D721Med (cell line): ENCODE results near the gene CHD2.

Source experiments
- DNase-seq: peaks from one replicate; pipeline ENCODE4 v3.0.0; 2011; ENCODE audit warnings: low spot score; ENCODE audit not compliant: insufficient read length
- FAIRE-seq: peaks from 2 replicates; lab custom pipeline; 2011; peaks lifted over from hg19 to GRCh38; lab: Jason Lieb, UNC
- TF ChIP-seq, protein P1 (sequence below): IDR thresholded peaks from 2 replicates; pipeline ENCODE4 v1.5.1; 2012; ENCODE audit warnings: mild to moderate bottlenecking, control low read depth; ENCODE audit not compliant: insufficient read depth; ENCODE audit errors: missing control alignments

The CHD2 gene

DNA sequence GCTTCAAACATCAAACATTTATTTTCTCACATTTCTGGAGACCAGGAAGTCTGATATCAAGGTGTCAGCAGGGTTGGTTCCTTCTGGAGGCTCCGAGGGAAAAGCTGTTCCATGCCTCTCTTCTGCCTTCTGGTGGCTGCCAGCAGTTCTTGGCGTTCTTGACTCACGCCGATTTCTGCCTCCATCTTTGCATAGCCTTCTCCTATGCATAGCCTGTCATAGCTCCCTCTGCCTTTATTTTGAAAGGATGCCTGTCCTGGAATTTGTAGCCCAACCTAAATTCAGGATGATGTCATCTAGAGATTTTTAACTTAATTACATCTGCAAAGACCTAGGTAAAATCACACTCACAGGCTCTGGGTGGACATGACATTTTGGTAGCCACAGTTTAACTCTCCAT lies 118.5 kb downstream of the CHD2 start:
- TF ChIP-seq, protein P1, sequence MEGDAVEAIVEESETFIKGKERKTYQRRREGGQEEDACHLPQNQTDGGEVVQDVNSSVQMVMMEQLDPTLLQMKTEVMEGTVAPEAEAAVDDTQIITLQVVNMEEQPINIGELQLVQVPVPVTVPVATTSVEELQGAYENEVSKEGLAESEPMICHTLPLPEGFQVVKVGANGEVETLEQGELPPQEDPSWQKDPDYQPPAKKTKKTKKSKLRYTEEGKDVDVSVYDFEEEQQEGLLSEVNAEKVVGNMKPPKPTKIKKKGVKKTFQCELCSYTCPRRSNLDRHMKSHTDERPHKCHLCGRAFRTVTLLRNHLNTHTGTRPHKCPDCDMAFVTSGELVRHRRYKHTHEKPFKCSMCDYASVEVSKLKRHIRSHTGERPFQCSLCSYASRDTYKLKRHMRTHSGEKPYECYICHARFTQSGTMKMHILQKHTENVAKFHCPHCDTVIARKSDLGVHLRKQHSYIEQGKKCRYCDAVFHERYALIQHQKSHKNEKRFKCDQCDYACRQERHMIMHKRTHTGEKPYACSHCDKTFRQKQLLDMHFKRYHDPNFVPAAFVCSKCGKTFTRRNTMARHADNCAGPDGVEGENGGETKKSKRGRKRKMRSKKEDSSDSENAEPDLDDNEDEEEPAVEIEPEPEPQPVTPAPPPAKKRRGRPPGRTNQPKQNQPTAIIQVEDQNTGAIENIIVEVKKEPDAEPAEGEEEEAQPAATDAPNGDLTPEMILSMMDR: no peak
- DNase-seq (no peak), FAIRE-seq (no peak)

DNA sequence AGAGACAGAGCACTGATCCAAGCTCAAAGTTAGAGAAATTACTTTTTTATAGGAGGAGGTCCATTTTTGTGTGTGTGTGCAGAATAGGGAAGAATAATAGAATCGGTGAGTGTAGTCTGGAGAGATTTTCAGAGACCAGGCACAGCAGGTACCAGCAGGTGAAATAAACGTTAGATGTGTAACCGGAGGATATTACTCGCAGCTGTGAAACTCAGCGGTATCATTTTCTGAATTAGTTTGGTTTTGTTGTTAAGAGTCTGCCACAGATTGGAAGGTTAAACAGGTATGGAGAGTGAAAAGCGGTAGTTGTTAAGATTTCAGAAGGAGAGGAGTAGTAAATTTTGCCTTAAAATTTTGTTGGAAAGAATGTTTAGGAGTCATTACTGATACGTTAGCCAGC lies 119.0 kb downstream of the CHD2 start:
- DNase-seq: no peak
- FAIRE-seq: no peak
- TF ChIP-seq, protein P1: no peak

DNA sequence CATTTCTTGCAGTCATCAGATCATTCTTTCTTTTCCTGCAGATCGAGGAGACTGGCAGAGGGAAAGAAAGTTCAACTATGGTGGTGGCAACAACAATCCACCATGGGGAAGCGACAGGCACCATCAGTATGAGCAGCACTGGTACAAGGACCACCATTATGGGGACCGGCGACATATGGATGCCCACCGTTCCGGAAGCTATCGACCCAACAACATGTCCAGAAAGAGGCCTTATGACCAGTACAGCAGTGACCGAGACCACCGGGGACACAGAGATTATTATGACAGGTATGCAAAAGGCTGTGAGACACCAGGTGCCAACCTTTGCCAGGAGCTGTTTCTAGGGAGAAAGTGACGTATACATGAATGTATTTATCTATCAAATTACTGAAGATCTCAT lies 119.8 kb downstream of the CHD2 start:
- TF ChIP-seq, protein P1: no peak
- DNase-seq: no peak
- no peak for FAIRE-seq

DNA sequence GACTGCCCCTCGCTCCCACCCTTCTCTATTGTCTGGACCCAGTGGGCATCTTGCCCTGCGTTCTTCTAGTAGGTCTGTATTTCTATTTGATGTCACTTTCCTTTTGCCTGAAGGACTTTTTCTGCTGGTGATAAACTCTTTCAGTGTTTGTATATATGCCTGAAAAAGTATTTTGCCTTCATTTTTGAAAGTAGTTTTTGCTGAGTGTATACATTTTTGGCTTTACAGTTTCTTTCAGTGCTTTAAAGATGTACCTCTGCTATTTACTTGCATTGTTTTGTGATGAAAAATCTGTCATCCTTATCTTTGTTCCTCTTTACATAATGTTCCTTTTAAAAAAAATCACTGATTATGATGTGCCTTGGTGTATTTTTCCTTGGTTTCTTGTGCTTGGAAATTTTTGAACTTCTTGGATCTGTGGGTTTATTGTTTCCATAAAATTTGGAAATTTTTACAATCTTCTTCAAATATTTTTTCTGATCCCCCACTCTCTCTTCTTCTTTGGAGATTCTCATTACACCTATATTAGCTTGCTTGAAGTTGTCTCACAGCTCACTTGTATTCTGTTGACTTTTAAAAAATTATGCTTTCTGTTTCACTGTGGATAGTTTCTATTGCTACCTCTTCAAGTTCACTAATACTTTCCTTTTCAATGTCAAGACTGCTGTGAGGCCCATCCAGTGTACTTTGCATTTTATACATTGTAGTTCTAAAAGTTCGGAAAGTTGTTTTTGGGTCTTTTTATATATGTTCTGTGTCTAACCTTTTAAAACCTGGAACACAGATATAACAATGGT lies 121.0 kb downstream of the CHD2 start:
- DNase-seq (no peak), FAIRE-seq (no peak)
- TF ChIP-seq, protein P1: no peak

DNA sequence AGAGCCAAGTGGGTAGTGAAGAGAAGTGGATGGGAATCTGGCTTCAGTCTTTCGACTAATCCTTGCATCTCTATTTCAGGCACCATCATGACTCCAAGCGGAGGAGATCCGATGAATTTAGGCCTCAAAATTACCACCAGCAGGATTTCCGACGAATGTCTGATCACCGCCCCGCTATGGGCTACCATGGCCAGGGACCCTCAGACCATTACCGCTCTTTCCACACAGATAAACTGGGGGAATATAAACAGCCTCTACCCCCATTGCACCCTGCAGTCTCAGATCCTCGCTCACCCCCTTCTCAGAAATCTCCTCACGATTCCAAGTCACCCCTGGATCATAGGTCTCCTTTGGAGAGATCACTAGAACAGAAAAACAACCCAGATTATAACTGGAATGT lies 124.2 kb downstream of the CHD2 start:
- no peak for DNase-seq
- TF ChIP-seq, protein P1: no peak
- no peak for FAIRE-seq

DNA sequence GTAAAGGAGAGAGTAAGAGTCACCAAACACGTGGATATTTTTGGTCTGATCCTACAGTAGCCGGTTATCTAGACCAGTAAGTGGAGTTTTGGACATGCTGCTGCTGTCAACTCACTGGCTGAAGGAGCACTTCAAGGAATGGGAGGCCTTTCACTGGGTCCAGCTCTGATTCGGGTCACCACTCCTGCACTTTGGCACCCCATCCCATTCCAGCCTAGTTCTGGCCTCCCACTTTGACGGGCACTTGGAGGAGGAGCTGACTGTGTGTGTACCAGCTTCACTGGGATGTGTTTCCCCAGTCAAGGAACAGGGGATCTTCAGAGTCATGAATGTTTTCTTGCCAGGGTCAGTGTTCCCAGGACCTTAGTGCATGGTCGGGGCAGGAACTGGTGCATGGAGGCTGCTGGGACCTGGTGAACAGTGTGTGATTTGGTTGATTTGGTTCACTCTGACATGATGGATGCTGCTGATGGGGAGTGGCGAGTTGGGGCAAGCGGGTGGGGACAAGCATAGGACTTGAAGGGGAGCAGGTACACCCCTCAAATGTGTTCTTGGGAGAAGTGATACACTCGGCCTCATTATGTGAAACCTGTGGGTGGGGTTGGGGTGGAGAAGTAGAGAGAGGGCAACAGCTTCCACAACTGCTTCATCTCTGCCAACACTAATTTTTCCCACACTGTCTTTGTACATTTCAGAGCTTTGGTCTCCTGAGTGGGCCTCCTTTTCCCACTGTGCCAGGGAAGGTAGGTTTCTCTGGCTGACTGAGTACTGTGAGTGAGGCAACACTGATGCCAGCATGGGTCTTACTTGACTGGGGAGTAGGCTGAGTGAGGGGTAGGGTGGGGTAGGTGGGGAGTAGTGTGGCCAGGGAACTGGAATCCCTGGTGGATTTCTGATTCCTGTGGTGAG lies 124.8 kb downstream of the CHD2 start:
- no peak for DNase-seq
- FAIRE-seq: no peak
- TF ChIP-seq, protein P1: no peak
